Measurements from ENCODE around the gene YRDC. TPM values are rescaled to one million over a fixed set of nuclear protein-coding genes. Genes with fewer than 3 reads are reported as not detected.
A peak's percentile ranks its signal among the peaks of the same experiment; 100 is the strongest.

Gene YRDC
- total RNA-seq, 1 experiment from 2014 or later = 56.7 TPM

DNA sequence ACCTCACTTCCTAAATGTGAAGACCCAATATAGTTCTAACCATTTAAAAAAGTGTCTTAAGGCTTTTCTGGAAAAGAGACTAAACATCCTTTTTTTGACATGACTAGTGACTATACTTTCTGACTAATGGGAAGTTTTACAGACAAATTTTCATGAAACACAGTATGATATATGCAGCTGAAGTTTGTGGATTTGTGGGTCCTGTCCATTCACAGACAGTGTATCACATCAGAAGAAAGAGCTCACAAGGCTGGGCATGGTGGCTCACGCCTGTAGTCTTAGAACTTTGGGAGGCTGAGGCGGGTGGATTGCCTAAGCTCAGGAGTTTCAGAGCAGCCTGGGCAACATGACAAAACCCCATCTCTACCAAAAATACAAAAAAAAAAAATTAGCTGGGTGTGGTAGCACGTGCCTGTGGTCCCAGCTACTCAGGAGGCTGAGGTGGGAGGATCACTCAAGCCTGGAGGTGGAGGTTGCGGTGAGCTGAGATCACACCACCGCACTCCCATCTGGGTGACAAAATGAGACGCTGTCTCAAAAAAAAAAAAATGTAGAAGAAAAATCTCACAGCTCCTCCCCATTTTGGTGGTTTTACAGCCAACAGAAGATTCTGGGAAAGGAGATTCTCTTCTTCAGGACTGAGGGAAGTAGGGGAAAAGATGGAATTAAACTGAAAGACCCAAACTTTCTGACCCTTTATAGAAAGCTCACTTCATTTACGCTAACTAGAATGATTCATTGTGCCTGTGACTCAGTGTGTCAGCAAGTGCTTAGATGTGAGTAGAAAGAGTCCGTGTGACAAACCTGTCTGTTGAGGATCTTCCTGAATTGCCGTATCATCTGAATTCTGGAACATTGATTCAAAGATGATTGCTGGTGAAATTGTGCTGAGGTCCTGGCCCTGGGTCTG, 15.2 kb upstream of the YRDC start:
- DNase-seq (ENCODE audit: low spot score) = no peak

- no peak for DNase-seq (ENCODE audit: low spot score)
Measured at GRCh38 chr1:37821481-37821880, 13.5 kb upstream of the YRDC start.

- DNase-seq (ENCODE audit: low spot score) = peak; percentile 24
Measured at GRCh38 chr1:37817481-37817880, 9.5 kb upstream of the YRDC start.

DNA sequence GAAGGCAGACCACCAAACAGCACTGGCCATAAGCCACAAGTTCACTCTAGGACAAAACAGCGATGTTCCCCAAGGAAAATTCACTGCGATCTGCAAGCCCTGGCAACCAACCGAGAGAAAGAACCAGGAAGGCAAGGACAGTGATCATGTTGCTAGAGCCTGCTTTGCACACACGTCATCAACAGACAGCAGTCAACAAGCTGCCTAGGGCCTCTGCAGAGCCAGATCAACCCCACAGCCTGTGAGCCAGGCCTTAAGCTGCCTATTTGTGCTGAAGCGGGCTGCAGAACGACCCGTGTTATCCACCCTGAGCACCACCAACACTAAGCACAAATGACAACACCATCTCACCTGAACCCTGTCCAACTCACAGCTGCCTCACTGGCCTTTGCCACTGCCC, 6.2 kb upstream of the YRDC start:
- no peak for DNase-seq (ENCODE audit: low spot score)

DNA sequence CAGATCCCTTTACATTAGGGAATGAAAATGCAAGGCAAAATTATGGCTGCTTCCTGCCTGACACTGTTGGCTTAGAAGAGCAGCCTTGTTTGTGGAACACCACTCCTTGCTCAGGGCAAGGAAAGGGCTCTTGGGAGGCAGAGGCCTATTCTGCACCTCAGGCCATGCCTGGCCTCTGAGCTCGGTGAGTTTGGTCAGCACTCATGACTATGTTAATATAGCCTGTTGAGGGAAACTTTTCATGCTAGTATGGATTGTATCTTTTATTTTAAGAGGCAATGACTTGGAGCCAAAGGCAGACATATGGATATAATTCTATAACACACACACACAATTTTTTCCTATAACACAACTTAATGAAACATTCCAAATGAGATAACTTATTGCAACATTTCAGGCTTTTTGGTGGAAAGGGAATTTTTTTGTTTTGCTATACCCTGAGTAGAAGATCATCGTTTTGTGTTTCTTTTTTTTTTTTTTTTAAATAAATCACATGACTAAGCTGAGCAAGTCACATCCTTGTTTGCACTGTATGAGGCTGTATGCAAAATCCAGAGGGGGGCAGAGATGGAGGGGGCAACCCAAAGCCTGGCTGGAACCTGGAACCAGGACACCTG, 5.6 kb upstream of the YRDC start:
- DNase-seq (ENCODE audit: low spot score) = no peak

GRCh38 chr1:37811027-37811655, 3.1 kb upstream of the YRDC start:
- peak; percentile 88 for DNase-seq (ENCODE audit: low spot score)

- DNase-seq (ENCODE audit: low spot score) = no peak
Measured at GRCh38 chr1:37809942-37810341, 1.9 kb upstream of the YRDC start.

DNA sequence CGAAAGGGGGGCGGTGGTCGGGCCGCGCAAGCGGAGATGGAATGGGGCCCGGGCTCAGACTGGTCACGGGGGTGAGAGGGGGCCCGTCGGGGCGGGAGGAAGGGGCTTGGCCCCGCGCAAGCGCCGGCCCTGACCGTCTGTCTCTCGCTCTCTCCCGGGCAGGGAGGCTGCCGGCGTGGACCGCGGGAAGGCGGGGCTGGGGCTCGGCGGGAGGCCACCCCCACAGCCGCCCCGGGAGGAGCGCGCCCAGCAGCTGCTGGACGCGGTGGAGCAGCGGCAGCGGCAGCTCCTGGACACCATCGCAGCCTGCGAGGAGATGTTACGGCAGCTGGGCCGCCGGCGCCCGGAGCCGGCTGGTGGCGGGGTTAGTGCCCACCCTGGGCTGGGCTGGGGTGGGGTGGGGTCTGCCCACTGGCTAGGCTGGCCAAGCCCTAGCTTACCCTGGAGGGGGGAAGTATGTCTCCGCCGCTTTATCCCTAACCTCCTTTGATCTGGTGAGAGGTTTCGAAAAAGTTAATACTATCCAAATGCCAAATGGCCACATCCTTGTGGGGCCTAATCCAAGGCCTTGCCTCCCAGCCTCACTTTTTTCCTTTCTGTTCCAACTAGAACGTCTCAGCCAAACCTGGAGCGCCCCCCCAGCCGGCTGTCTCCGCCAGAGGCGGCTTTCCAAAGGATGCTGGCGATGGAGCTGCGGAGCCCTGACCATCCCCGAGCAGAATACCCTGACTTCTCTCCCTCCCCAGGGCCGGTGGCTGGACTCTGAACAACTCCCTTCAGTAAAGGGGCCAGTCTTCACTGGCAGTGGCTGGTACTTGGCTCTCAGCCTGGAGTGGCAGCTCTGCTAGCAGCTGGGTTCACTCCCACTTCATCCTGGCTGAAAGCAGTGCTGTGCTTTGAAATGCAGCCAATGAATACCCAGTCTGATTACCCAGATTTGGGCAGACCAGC, 636 bp upstream of the YRDC start:
- DNase-seq (ENCODE audit: low spot score) = peak; percentile 62

DNA sequence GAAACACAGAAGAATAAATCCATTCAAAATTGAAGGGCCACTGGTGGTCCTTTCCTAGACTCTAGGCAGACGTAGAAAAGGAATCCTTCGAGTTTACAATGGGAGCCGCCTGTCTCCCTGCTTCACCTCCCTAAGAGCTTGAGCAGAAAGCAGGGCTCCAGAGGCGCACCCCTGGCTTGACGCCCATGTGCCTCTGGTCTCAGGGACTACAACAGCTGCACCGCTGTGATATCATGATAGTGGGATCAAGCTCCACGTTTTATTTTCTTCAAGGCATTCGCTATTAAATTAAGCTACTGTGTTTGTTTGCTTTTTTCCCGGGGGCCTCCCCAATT, 821 bp downstream of the YRDC start:
- no peak for DNase-seq (ENCODE audit: low spot score)

DNA sequence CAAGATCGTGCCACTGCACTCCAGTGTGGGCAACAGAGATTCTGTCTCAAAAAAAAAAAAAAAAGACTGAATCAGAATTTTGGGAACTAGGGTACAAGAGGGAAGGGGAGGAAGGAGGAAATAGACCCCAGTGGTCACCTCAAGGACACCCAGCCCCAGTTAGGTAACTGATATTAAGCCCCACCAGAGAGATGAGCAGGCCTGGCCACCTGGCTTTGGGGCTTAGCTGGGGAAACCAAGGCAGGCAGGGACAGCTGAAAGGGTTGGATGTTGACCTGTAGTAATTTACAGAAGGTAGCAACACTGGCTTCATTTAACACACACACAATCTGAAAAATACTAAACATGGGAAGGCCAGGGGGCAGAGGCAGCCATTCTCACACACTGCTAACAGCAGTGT, 5.6 kb downstream of the YRDC start:
- DNase-seq (ENCODE audit: low spot score) = no peak

- DNase-seq (ENCODE audit: low spot score) = no peak
Measured at GRCh38 chr1:37797750-37798345, 10.2 kb downstream of the YRDC start.

DNA sequence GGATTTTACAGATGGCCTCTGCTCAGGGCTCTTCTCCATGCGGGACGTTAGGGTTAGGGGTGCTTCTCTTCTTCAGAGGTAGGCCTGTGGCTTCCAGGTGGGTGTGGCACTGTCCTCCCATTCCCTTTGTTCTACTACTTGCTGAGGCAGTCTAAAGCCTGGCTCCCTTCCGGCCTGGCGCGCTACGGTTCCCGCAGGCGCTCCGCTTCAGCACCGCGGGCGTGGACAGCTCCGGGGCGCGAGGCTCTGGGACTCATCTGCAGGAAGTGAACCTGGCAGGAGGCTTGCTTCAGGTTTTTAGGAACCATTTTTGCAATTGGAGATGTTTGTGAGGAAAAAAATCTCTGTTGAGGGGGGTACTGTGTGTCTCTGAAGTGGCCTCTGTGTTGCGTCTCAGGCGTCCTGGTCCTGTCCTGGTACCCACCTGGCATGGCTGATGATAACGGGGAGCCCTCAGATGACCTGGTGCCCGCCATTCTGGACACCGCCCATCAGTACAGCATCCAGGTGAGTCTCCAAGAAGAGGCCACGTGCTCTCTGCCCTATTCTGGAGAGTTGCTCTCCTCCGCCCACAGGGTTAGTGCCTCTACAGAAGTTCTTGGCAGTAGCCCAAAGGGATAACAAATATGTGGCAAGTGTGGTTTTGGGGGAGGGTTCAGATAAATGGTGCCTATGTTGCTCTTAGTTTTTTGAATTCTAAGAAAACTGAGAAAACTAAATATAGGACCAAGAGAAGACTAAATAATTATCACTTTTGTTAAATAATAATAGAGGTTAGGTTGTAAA, 12.5 kb downstream of the YRDC start:
- DNase-seq (ENCODE audit: low spot score) = peak; percentile 28

DNA sequence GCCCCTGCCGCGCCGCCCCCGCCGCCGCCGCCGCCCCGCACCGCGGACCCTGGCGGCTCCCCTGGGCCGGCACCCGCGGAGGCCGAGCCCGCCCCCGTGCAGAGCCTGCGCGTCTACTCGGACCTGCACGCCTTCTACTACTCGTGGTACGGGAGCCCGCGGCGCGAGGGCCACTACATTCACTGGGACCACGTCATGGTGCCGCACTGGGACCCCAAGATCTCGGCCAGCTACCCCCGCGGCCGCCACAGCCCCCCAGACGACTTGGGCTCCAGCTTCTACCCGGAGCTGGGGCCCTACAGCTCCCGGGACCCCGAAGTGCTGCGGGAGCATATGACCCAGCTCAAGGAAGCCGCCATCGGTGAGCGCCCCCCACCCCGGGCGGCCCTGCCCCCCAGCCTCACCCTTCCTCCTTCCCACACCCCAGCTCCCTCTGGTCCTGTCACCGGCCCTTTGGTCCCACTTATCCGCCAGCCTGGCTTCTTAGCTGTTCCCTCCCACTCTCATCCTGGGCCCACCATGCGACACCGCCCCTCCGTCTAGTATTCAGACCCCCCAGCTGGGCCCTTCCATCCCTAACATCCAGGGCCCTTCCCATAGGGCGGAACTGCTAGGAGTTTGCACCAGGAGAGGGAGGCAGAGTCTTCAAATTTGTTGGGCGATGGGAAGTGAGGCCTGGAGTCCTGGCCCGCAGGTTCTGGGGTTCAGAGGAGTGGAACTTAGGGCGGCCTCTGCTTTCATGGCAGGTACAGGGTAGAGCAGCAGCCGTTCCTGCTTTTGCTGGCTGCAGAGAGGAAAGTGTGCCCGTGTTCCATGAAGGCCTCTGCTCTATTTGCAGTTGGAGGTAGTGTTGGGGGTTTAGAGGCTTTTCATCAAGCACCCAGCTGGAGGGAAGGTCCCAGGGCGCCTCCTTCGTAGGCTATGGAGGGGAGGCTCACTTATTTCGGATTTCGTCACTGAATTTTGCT, 13.4 kb downstream of the YRDC start:
- DNase-seq (ENCODE audit: low spot score) = peak; percentile 15

DNA sequence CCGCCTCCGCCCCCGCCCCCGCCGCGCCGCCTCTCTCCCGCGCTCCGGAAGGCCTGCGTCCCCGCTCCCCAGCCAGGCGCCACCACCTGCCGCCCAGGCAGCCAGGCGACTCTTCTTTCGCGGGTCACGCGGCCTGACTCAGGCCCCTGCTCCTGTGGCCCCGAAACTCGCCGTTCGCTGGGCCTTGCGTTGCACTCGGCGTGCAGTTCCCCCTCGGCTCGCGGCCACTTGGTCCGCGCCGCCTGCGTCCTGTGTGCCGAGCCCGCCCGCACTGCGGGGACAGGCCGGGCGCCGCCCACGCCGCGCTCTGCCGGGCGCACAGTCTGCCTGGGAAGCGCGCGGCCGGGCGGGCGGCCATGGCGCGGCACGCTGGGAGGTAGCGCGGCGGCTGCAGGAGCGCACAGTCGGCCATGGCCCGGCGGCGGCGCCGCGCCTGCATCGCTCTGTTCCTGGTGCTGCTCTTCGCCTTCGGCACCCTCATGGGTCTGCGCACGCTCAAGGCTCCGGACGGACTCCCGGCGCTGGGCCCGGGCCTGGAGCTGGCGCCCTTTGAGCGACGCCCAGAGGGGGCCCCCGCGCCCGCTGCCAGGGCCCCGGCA, 14.1 kb downstream of the YRDC start, which contains the start of gene MANEAL:
Gene MANEAL, plus strand, starts transcription at position 75 of the 599 bp plus-strand sequence. Its CDS starts 336 bp downstream, at position 411.
- DNase-seq (ENCODE audit: low spot score) = peak; percentile 65

GRCh38 chr1:37792943-37793686, 14.9 kb downstream of the YRDC start:
- DNase-seq (ENCODE audit: low spot score) = no peak

DNA sequence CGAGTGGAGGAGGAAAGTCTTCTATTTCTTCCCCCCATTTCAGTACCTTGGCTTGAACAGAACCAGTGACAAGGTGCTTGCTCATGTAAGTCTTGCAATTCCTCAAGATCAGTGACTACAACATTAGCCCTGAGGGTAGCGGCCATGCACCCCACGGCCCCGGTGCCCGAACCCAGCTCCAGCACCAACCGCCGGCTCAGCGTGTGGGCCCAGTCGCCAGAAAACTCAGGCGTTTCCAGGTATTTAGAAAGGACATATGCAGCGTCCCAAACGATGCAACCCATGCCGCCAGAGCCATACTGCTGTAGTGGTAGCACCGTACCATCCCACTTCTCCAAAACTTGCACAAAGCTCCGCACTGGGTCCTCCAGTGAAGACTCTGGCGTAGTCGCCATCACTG, 25.5 kb downstream of the YRDC start:
- DNase-seq (ENCODE audit: low spot score) = no peak

DNA sequence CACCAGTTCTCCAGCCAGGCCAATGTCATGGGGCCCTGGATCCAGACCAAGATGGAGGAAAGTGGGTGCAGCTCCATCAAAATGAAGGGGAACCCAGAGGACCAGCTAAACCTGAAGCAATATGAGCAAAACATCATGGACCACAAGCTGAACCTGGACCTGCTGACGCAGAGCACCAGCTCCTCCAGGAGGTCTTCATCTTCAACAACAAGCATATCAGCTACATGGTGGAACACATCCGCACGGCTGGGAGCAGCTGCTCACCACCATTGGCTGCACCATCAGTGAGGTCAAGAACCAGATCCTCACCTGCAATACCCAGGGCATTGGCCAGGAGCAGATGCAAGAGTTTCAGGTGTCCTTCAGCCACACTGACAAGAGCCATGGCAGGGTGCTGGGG, 29.4 kb downstream of the YRDC start:
- no peak for DNase-seq (ENCODE audit: low spot score)

GRCh38 chr1:37776946-37777516, 31.0 kb downstream of the YRDC start:
- no peak for DNase-seq (ENCODE audit: low spot score)
